HCEC 1CT (cell line): ENCODE data around the gene TUT7.
"Not testable (repeated sequence)": the region's sequence is repeated elsewhere in the genome, so short reads cannot be mapped to it uniquely, and the experiment has no call there.

ENCODE experiments used
- DNase-seq: peaks from one replicate; pipeline ENCODE4 v3.0.0-alpha.2; 2017

TUT7 gene

GRCh38 chr9:86303316-86303975, 50.8 kb downstream of the TUT7 start:
- peak; percentile 30 for DNase-seq

DNA sequence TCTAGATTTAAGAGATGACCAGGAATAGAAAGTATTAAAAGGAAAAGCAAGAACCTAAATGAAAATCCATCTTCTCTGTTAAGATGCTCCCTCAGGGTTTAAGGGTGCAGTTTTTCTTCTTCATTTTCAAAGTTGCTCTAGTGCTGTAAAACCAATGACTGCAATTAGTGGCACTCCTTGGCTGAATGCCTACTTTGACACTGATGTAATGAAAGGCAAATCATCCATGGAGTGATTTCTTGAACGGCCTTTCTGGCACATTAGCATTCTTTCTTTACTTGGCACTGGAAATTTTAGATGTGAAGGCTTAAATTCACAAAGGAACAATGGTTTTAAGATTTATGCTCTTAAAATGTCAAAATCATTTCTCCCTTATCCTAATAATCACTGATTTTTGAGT, 52.5 kb downstream of the TUT7 start:
- no peak for DNase-seq

DNA sequence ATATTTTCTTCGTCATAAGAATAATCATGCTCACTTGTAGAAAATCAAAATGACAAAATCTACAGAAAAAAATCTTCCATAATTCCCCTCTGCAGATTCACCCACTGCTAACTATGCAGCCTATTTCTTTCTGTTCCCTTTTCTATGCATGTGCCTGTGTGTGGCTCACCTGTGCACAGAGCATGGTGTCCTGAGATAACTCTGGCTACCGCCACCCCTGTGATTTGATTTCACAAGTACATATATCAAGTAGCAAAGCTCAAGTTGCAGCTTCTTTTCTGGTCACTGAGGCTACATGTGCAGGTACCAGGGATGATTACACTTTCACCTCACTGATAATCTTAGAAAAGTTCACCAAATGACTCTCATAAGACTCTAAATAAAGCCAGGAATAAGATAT, 53.5 kb downstream of the TUT7 start:
- DNase-seq = no peak

GRCh38 chr9:86298873-86299272, 55.3 kb downstream of the TUT7 start:
- DNase-seq = no peak

DNA sequence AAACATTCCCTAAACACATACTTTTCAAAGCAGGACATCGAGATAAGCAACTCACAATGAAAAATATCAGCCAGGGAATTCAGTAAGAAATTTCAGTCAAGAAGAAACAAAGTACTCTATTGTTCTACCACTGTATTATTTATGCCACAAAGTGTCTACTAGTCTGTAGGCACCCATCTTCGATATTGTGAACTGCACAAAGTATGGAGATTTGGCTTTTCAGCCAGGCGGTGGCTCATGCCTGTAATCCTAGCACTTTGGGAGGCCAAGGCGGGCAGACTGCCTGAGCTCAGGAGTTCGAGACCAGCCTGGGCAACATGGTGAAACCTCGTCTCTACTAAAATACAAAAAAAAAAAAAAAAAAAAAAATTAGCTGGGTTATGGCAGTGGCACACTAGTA, 63.9 kb downstream of the TUT7 start:
- DNase-seq = not testable (repeated sequence)

GRCh38 chr9:86288499-86289198, 65.6 kb downstream of the TUT7 start:
- DNase-seq = no peak

DNA sequence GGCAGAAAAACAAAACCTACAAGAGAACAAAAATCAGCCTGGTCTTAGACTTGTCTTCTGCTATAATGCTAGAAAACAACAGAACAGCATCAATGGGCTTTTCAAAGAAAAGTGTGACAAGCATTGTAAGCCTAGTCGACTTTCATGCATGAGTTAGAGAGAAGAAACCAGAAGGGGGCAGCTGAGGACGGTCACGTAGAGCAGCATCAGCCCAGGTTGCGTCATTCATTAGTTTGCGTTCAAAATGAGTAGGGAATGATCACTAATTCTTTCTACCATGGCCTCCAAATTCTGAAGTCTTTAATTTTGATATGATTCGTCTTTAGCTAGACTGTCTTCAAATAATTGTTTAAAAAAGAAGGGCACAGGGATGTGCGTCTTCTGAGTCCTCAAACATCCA, 67.2 kb downstream of the TUT7 start:
- no peak for DNase-seq

GRCh38 chr9:86286278-86286677, 67.9 kb downstream of the TUT7 start:
- DNase-seq = no peak

DNA sequence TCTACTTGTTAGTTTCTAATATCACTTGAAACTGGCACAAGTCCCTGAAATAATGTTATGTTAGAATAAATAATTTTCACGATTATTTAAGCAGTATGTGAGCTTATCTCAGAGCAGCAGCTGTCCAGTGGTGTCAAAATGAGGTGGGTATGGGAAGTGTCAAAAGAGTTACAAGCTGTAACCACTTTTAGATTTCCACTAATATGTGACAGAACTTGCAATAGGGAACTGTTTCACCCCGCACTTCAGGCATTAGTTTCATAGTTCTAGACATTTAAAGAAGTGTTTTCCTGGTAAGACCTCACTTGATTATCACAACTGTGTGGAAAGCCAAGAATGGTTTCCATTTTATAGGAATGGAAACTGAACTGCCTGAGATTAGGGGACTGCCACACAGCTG, 68.9 kb downstream of the TUT7 start:
- DNase-seq = no peak

GRCh38 chr9:86282979-86283535, 71.2 kb downstream of the TUT7 start:
- DNase-seq = peak; percentile 85

GRCh38 chr9:86282077-86282978, 71.9 kb downstream of the TUT7 start, which contains the start of gene ISCA1:
Gene ISCA1, minus strand, starts transcription at chr9:86282538. Its CDS starts 80 bp downstream, at chr9:86282458.
- peak; percentile 87 for DNase-seq

- DNase-seq = peak; percentile 38
Observed at GRCh38 chr9:86281593-86282076, 72.6 kb downstream of the TUT7 start.

- no peak for DNase-seq
Observed at GRCh38 chr9:86280580-86280979, 73.6 kb downstream of the TUT7 start.

- no peak for DNase-seq
Observed at GRCh38 chr9:86279839-86280238, 74.4 kb downstream of the TUT7 start.

- no peak for DNase-seq
Observed at GRCh38 chr9:86277072-86277471, 77.1 kb downstream of the TUT7 start.

DNA sequence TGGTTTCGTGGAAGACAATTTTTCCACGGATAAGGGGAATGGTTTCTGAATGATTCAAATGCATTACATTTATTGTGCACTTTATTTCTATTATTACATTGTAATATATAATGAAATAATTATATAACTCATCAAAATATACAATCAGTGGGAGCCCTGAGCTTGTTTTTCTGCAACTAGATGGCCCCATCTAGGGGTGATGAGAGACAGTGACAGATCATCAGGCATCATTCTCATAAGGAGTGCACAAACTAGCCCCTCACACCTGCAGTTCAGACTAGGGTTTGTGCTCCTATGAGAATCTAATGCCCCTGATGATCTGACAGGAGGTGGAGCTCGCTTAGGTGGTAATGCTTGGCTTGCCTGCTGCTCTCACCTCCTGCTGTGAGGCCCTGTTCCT, 78.2 kb downstream of the TUT7 start:
- DNase-seq = no peak

DNA sequence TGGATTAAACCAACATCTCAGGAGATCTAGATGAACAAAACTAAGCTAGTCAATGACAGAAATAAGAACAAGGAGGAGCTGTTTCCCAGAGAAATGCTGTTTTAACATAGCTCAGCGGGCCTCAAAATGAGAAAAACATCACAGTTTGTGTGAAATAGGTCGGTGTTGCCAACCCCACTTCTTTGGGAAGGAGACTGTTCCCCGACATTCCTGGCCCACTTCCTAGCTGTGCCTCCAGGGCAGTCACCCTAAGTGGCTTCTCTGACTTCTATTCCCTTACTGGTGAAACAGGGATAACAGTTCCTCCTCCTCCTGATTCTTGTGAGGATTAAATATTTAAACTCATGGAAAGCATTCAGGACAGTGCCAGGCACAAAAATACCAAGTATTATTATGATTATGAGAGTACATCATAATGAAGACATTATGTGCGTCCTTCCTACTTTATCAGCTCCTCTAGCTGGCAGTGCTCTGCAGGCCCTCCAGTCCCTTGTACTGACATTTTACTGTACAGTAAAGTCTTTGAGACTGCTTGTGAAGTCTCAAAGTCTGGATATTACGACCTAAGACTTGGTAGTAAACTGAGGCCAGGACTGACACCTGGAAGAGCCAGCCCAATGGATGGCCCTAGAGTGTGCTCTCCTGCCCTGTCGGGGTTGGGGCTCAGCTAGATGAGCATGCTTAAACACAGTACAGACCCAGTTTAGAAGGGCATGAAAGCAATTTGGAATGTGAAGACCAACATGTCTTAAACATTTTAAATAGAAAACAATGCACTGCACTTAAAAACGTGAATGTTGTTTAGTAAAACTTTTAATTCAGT, 79.2 kb downstream of the TUT7 start:
- DNase-seq = no peak

DNA sequence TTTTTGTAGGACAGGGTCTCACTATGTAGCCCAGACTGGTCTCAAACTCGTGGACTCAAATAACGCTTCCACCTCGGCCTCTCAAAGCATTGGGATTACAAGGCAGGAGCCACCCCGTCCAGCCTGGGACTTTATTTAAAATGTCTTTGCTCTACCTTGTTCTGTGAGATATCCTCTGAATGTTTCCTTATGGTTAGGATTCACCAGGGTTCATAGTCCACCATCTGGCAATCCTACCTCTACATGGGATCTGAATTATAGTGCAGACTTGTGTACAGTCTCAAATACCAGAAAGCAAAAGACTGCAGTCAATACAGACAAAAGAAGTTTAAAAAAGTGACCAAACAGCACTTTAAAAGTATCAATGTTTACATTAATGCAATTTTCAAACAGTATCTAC, 82.0 kb downstream of the TUT7 start:
- DNase-seq = no peak

GRCh38 chr9:86263876-86264275, 90.3 kb downstream of the TUT7 start:
- no peak for DNase-seq

DNA sequence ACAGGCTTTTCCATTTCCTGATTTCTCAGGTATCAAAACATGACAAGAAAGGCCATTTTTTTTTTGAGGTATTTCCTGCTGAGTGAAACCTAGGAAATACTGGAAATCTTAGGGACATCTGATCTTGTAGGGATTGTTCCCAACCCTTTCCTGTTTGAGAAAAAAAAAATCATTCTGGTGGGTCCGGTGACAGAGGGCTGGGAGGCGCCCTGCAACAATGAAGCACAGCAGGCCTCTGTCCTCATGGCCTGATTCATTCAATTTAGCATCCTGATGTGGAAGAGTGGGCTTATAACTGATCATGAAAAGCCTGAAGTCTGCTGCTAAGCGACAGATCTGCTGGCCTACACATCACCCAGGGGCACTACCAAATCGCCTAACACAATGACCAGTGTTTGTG, 91.7 kb downstream of the TUT7 start:
- no peak for DNase-seq

GRCh38 chr9:86259557-86259956, 94.7 kb downstream of the TUT7 start, which contains the start of gene C9orf153:
Gene C9orf153, minus strand, starts transcription at chr9:86259657. Its CDS starts 30,054 bp downstream, at chr9:86229603.
- no peak for DNase-seq

- DNase-seq = no peak
Observed at GRCh38 chr9:86257391-86257790, 96.8 kb downstream of the TUT7 start.
